Eye (tissue), 1 donor: ENCODE data around the gene TMC7.

ENCODE experiments used
- DNase-seq: peaks from one replicate; pipeline ENCODE4 v3.0.0-alpha.2; 2015

The TMC7 gene

DNA sequence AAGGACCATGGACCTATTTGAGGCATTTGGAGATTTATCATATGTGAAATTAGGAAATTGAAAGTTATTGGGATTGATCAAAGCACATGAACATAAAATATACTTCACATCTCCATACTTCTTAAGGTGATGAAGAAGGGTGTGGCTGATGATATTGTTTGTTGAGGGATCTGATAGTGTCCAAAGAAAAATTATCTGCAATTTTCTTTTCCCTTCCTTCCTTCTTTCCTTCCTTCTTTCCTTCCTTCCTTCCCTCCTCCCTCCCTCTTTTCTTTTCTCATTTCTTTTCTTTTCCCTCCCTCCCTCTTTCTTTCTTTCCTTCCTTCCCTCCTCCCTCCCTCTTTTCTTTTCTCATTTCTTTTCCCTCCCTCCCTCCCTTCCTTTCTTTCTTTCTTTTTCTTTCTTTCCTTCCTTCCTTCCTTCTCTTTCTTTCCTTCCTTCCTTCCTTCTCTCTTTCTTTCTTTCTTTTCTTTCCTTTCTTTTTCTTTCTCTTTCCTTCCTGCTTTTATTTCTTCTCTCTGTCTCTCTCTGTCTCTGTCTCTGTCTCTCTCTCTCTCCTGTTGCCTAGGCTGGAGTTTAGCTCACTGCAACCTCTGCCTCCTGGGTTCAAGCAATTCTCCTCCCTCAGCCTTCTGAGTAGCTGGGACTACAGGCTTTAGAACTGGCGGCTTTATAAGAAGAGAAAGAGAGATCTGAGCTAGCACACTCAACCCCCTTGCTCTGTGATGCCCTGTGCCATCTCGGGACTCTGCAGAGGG, 109.1 kb downstream of the TMC7 start:
- DNase-seq: no peak

DNA sequence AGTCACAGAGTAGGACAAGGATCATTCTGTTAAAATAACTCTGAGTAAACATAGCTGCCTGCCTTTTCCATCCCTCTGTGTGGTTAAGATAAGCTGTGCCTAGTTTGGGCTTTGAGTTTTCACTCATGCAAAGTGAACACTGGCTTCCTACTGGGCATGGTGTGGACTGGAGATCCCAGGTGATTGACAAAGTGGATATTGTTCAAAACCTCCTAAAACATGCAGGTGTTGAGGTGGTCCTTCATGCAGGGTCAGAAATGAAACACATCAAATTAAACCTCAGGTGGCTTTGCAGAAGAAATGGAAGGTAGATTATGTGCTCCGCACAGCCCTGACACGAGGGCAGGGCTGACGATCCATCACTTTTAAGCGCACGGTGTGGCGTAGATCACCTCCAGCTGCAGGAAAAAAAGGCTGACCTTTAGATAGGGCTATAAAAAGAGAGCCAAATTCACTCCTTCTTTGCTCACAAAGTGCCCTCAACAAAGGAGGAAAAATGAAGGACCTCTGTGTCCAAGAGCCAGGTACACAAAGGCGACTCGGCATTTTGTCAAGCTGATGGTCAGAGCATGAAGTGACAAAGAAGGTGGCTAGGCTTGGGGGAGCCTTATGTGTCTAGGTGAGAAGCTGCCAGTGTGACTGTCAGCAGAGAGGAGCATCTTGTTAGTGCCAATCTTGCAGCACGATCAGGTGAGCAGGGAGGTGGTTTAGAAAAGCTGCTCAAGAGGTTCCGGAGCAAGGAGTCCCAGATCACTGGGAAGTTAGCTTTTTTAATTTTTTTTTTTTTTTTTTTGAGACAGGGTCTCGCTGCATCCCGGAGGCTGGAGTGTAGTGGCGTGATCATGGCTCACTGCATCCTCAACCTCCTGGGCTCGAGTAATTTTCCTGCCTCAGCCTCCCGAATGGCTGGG, 110.2 kb downstream of the TMC7 start:
- DNase-seq: no peak

DNA sequence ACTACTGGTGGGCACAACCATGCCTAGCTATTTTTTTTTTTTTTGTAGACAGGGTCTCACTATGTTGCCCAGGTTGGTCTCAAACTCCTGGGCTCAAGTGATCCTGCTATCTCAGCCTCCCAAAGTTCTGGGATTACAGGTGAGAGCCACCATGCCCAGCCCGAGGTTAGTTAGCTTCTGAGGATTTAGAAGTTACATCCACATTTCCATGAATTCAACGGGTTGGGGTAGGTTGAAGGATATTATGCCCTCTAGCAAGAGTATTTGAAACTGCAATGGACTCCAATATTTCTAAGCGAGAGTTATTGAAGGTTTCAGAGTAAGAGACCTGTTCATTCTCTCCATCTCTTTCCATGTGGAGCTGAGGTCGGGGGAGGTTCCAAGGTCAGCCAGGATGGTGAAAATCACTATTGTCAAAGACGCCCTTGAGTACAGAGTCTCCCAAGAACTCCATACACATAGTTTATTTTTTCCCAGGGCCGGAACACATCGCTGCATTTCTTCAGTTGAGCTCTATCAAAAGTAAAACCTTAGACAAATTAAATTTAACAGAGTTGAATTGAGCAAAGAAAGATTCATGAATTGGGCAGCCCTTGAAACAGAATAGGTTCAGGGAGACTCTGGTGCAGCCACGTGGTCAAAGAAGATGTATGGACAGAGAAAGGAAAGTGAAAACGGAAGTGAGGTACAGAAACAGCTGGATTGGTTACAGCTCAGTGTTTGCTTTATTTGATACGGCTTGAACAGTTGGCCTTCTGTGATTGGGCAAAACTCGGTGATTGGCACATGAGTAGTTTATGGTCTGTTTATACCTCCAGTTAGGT, 111.0 kb downstream of the TMC7 start:
- no peak for DNase-seq

DNA sequence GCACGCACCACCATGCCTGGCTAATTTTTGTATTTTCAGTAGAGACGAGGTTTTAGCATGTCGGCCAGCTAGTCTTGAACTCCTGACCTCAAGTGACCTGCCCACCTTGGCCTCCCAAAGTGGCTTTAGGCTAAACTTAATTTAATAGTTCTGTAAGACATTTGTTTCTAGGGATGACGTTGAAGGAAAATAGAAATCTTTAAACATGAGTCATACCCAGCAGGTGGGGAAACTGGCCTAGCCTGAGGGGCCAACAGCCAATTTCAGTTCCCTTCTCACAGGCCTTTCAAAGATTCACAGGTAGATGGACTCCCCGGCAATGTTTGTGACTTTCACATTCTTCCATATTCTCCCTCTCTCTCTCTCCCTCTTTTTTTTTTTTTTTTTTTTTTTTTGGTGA, 111.9 kb downstream of the TMC7 start:
- no peak for DNase-seq

DNA sequence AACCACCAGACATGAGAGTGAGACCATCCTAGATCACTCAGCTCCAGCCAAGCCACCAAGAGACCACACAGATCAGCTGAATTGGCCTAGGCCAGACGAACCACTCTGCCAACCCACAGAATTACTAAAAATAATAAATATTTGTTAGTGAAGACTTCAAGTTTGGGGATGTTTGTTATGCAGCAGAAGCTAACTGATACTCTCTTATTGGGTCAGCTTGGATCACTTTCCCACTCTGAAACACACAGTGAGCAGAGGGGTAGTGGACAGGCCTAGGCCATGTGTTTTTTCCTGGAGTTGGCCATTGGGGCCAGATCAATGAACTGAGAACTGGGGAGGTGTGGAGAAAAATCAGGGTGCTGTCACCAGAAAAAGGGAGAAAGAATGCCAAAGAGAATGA, 114.4 kb downstream of the TMC7 start:
- DNase-seq: no peak

DNA sequence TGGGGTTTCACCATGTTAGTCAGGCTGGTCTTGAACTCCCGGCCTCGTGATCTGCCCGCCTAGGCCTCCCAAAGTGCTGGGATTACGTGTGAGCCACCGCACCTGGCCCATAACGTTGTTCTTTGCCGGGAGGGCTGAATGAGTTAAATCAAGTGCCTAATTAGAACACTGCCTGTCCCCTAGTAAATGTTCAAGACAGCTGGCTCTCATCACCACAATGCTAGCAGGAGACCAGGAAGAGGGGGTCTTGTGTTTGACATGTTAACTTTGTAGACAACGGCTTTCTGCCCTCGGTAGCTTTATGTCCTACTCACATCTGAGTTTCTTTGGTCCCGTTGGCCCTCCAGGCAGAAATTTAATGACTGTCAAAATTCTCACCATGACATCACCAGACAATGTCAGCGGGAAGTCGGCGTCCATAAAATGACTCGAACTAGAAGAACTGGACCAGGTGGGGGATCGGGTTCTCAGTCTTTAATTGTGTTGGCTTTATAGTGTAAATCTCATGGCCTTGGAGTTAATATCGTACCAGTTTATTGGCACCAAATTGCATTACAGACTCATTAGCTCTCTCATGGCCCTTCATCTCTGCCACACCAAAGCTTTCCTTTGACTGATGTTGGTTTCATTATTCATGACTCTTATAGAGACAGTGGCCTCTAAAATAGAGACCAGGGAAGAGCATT, 118.6 kb downstream of the TMC7 start:
- DNase-seq: no peak

DNA sequence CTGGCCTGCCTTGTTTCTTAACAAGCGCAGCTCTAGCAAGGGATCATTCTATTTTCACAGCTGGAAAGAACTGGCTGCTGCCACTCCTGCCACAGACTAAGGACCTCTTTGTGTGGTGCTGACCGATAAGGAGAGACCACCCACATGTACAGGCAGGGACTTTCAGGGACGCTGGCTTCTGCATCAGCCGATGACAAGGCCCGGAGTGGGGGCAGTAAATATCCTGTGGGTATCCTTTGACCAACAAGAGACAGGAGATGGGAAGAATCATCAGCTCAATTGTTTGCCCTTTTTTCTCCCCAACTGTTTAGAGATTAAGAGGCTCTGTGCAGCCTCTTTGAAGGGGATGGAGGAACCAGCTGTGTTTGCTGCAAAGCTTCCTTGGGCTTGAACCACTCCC, 120.9 kb downstream of the TMC7 start:
- DNase-seq: no peak

DNA sequence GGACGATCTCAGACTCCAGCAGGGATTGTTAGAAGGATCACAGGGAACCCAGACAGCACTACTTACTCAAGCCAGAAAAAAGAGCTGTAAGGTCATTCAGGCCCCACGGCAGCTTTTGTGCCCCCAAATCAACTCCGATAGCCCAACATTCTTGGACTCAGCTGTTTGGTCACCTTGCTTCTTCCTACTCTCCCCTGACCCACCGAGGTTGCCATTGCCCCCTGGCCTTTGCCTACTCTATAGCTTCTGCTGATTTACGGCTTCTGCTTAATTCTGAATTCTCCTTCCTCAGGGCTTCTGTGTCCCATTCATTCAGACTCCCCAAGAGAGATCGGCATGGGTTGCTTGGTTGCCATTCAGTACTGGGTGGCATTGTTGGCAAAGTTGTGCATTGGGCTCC, 121.4 kb downstream of the TMC7 start:
- no peak for DNase-seq

DNA sequence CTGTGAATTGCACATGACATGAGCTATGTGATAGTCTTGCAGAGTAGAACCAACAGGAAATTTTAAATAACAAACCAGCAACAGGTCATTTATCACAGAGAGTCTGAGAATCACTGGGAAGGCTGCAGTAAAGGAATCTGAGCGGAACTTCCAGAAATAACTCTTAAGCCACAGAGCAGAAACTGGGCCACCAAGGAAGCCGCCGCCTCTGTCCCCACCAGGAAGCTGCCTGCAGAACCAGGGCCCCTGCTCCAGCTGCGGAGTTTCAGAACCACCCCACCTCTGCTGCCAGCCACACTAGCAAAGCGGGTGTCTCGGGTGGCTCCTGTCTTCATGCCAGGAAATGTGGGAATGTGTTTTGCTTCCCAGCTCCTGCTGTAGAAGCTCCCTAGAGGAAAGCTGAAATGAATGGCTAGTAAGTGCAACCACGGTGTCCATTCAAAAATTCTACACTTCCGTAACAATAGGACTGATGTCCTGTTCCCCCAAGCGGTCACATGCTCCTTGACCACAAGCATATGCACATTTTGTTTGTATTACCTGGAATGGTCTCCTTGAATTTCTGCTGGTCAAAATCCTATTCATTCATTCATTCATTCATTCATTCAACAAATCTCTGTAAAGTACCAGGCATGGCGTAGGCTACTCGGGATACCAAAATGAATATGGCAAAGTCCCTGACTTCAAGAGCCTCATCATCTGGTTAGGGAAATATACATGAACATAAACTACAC, 122.3 kb downstream of the TMC7 start:
- DNase-seq: no peak

DNA sequence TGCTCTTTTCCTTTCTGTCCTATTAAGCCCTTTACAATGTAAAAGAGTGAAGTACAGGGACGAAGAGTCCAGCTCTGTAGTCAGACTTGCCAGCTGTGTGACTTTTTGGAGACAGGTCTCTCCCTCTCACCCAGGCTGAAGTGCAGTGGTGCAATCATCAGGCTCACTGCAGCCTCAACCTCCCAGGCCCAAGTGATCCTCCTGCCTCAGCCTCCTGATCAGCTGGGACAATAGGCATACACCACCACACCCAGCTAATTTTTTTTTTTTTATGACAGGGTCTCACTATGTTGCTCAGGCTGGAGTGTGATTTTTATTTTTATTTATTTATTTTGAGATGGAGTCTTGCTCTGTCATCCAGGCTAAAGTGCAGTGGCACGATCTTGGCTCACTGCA, 122.9 kb downstream of the TMC7 start:
- DNase-seq: no peak

DNA sequence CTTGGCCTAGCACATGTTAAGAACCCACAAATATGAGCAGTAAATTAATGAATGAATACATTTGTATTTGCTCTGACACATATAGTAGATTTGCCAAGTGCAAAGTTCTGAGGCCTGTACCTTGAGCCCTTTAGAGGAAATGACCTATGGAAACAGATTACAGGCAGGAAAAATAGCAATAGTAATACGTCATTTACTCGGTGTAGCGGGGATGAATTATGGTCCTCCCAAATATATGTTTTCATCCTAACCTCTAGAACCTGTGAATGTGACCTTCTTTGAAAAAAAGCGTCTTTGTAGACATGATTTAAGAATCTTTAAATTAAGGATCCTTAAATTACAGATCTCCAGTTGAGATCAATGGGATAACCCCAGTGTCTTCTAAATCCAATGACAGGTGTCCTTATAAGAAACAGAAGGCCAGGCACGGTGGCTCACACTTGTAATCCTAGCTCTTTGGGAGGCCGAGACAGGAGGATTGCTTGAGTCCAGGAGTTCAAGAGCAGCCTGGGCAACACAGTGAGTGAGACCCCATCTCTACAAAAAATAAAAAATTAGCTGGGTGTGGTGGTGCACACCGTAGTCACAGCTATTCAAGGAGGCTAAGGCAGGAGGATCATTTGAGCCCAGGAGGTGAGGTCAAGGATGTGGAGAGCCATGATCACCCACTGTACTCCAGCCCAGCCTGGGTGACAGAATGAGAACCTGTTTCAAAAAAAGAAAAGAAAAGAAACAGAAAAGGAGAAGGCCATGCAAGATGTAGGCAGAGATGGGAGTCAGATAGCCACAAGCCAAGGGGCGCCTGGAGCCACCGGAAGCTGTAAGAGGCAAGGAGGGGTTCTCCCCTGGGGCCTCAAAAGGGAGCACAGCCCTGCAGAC, 124.9 kb downstream of the TMC7 start:
- DNase-seq: no peak

DNA sequence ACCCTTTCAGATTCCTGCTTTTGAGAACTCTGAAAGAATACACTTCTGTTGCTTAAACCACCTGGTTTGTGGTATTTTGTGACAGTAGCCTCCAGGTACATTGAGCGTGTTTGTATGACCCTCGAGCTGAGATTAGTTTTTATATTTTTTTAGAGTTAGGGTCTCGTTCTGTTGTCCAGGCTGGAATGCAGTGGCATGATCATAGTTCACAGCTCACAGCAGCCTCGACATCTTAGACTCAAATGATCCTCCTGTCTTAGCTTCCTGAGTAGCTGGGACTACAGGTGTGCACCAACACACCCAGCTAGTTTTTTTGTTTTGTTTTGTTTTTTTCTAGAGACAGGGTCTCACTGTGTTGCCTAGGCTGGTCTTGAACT, 125.5 kb downstream of the TMC7 start:
- no peak for DNase-seq

DNA sequence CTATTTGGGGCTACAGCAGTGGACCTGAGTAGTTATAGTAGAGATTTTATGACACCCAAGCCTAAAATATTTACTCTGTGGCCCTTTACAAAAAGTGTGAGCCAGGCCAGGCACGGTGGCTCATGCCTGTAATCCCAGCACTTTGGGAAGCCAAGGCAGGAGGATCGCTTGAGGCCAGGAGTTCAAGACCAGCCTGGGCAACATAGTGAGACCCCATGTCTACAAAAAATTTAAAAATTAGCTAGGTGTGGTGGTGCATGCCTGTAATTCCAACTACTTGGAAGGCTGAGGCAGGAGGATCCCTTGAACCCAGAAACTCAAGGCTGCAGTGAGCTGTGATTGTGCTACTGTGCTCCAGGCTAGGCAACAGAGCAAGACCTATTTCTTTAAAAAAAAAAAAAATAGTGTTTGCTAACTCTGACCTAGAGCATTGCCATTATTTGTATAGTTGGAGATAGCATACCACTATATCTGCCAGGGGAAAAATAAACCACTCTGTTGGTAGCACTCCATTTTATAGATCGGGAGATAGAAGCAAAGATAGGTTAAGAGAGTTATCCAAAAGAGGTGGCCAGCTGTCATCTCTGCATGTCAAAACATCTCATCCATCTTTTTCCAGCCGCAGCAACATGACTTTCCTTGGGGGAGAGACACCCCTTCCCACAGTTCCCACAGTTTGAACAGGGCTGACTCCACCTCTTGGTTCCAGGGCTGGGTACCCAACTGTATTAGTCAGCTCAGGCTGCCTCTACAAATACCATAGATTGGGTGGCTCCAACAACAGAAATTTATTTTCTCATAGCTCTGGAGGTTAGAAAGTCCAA, 127.0 kb downstream of the TMC7 start:
- DNase-seq: no peak

DNA sequence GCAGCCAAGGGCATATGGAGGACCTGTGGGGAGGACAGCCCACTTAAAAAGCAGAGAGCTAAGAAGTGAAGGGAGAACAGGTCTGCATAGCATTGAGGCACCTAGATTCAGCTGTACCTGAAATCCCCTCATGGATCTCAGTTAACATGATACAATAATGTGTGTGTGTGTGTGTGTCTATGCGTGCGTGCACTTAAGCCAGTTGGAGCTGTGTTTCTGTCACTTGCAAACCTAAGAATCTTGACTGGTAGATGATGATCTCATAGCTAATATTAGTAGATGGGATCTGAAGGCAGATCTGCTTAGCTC, 128.3 kb downstream of the TMC7 start:
- DNase-seq: no peak
